GM18526 (cell line): ENCODE results near the gene KCTD19.

Source experiments
- POLR2A ChIP-seq: IDR thresholded peaks from 3 replicates; pipeline ENCODE4 v1.6.1; 2011; ENCODE audit not compliant: insufficient read length; ENCODE audit errors: extremely low read depth

Gene KCTD19

DNA sequence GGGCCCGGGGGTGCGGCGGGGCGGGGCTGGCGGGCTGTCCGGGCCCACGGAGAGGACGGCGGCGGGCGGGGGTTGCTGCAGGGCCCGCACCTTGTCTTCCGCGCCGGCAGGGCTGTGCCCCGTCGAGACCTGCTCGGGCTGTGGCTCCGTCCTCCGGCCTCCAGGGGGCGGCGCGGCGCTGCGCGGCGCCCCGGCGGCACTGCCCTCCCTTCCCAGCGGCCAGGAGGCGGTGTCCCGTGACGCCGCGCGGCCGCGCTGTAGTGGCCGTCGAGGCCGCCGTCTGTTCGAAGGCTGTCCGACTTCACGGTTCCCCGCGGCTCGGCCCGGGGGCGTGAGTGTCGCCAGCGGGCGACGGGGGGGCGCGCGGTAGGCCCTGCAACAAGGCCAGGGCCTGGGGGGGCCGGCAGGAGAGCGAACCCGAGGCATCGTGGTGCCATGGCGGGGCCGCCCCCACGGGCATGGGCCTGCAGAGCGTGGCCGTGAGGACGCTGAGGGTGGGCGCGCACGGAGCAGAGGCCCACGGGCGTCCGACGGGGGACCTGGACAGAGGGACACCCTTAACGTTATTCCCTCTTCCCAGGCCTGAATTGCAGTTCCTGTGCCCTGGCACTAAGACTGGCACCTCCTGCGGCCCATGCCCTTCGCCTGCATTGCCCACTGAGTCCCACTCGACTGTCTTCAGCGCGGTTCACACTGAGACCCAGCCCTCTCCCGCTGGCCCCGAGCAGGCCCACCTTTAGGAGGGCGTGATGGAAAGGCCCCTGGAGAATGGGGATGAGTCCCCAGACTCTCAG is 47.0 kb downstream of the KCTD19 start, which contains the start of gene PLEKHG4:
PLEKHG4 (plus strand) TSS at position 237 of the 794 bp plus-strand sequence; CDS start at position 750, 513 bp downstream.
- no peak for TF ChIP-seq POLR2A

DNA sequence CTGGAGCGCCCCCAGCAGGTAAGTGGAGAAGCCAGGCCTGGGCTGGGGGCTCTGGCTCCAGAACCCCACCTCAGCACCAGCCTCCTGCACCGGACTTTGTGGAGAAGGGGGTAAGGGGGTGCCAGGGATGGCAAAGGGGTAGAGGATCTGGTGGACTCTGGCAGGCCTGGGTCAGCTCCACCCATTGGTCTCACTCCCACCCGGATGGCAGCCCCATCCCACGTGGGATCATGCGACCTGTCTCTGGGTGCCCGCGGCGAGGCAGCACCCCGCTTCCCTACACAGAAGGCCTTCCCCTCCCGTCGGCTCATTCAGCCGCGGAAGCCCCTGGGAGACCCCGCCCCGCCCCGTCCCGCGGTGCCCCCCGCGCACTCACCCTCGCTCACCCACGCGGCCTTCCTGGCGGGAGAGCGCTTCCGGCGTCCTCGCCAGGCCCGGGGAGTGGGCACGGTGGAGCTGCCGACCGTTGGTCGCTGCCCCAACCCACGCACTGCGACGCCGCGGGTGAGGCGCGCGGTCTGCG is 47.7 kb downstream of the KCTD19 start:
- peak; percentile 30 for TF ChIP-seq POLR2A

DNA sequence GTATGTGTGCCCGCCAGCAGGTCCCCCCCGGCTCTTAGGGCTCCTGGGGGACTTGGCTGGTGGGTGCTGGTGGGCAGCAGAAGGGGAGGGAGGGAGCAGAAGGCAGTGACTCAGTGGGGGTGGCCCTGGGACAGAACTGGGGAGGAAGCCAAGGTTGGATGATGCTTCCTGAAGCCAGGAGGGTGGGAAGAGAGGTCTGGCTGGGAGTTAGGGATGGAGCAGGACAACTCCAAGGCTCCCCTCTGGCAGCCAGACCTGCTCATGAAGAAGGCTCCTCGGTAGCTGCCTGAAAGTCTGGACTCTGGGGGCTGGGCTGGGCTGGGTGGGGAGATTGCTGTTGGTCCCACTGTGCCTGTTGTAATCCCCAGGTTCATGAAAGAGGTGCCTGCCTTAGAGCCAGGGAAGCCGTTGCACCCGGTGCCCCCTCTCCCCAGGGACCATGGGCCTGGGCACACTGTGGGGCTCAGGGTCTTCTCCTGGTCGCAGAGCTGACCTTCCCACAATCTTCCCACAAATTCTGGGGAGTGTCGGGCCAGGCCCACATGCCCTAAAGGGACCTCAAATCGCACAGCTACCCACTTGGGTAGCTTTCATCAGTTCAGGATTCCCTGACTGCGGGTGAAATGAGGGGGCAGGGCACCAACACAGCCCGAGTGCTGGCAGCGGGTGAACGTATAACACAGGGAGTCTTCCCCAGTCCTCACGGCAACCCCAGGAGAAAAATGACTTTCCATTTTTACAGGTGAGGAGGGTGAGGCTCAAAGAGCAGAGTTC is 48.4 kb downstream of the KCTD19 start:
- TF ChIP-seq POLR2A, result no peak

DNA sequence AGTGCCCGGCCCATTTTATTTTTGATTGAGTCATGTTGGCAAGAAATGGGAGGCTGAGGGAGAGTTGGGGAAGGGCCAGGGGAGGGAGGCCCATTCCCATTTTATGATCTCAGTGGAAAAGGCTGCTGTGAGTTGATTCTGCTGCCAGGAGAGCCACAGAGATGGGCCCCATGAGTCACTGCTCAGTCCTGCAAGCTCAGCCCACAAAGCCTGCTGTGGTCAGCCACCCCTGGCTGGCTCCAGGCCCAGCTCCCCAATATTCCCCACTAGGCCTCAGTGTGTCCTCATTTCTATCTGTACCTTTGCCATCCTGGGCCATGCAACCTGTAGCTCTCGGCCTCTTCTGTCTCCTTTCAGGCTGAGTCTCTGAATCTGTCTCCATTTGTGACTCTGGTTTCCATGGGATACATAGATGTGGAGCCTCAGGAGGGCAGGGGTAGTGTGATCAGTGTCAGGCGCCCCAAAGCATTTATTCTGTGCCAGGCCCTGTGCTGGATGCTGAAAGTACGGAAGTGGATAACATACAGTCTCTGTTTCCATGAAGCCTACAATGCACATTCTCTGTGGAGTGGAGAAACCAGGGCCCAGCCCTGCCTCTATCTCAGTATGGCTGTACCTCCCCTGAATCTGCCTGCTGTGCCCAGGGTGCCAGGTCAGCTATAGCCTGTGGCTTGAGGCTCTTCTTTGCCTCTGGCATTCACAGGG is 49.1 kb downstream of the KCTD19 start:
- TF ChIP-seq POLR2A, result no peak

DNA sequence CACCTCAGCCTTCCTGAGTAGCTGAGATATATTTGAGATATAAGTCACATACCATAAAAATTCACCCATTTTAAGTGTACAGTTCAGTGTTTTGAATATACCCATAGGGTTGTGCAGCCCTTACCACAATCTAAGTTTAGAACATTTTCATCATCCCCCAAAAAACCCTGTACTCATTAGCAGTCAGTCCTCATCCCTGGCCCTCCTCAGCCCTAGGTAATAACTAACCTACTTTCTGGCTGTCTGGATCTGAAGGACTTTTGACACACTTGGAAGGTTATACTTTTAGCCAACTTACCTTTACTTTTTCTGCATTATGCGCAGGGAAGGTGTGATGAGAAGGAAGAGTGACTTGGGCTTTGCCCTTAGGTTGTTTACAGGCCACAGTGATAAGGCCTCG is 51.2 kb downstream of the KCTD19 start:
- TF ChIP-seq POLR2A, result no peak

DNA sequence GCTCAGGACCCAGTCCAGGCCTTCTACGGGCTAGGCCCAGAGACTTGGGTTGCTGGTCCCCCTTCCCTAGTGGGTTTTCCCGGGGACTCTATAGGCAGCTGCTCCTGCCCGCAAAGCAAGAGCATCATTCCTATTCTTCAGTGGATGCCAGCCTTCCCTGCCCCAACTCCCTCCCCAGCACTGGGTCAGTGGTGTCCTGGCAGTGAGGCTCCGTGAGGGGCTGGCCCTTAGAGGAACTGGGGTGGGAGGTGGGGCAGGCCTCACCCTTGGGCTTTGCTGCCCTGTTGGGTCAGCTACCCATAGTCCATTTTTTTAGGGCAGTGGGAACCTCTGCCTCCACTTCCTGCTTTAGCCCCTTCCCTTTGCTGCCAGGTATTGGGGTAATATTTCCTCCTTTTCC is 55.1 kb downstream of the KCTD19 start:
- TF ChIP-seq POLR2A, result no peak

DNA sequence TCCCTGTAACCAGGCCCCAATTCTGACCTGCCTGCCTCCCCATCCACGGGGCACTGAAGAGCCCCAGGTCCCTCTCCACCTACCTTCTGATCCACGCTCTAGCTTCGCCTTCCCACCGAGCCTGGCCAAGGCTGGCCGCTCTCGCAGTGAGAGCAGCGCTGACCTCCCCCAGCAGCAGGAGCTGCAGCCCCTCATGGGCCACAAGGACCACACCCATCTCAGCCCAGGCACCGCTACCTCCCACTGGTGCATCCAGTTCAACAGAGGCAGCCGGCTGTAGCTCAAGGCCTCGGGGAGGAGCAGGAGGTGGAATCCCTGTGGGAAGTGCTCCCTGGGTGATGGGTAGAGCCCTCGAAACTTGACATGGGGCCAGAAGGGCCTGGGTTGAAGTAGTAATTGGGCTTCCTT is 55.6 kb downstream of the KCTD19 start:
- no peak for TF ChIP-seq POLR2A

DNA sequence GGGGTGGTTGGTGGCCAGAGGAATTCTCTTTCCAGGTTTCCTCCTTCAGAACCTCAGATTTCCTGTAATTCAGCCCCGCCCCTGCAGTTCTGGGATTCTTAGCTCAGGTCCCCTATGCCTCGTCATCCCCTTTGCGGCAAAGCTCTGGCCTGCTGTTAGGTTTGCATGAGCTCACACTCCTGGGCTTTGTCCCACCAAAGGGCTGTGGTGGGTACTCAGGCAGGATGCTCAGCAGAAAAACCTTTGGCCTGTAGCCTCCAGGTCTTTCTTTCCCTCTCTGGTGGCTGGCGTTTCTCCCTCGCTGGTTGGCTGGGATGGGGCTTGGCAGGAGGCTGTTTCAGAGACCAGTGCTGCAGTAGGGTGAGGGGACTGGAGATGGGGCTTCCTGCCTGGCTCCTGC is 56.8 kb downstream of the KCTD19 start:
- no peak for TF ChIP-seq POLR2A

DNA sequence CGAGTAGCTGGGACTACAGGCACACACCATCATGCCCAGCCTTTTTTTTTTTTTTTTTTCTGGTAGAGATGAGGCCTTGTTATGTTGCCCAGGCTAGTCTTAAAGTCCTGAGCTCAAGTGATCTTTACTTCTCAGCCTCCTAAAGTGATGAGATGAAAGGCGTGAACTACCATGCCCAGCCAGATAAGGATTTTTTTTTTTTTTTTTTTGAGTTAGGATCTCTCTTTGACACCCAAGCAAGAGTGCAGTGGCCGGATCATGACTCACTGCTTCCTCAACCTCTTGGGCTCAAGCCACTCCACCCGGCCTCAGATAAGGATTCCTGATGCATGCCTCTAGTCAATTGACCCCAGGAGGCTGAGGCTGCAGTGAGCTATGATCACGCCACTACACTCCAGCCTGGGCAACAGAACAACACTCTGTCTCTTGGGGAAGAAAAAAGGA is 58.4 kb downstream of the KCTD19 start:
- no peak for TF ChIP-seq POLR2A

DNA sequence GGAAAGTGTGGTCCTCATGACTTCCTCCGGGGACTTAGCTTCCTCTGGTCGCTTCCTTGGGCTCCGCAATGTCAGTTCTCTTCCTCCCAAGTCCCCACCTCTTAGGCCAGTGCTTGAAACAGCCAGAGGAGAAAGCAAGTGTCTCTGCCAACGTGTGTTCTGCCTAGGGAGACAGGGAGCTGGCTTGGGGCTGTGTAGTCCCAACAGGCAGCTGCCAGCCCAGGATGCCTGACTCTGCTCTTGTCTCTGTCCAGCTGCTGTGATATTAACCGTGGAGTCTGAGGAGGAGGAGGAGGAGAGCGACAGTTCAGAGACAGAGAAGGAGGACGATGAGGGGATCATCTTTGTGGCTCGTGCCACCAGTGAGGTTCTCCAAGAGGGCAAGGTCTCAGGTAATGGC is 60.7 kb downstream of the KCTD19 start:
- no peak for TF ChIP-seq POLR2A

DNA sequence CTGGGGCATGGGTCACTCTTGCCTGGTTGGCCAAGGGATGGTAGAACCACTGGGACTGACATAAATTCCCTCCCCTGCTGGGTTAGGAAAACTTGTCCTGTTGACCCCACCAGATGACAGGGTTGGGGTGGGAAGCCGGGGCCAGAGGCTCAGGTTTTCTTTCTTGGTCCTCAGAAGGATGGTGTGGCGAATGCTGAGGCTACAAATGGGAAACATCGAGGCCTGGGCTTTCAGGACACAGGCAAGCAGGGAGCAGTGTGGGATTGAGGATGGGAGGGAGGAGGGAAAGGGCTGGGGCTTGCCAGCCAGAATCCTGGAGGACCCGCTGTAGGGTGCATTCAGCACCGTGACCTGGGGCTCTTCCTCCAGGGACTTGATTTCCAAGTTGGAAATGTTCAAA is 61.7 kb downstream of the KCTD19 start:
- no peak for TF ChIP-seq POLR2A

DNA sequence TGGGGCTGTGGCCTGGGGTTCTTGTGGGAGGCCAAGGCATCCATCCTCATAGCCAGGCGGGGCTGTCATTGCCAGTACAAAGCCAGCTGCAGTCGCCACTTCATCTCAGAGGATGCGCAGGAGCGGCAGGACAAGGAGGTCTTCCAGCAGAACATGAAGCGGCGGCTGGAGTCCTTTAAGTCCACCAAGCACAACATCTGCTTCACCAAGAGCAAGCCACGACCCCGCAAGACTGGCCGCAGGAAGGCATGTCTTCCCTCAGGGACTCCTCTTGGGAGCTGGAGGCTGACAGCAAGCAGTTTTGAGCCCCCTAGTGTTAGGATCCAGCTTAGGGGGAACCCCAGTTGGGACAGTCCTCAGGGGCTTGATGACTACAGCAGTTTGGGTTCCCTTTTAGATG is 62.3 kb downstream of the KCTD19 start:
- no peak for TF ChIP-seq POLR2A

DNA sequence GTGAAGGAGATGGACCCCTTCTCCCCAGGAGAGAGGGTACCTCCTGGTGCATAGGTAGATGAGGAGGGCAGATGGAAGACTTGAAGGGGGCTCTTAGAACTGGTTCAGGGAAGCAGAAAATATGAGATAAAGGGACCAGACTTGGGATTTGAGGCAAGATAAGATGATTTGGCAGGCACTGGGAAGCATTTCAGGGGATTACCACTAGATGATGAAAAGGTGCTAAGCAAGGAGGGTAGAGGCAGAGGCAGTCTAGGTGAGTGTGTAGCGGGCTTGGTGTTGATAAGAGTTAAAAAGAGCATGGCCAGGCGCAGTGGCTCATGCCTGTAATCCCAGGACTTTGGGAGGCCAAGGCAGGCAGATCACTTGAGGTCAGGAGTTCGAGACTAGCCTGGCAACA is 63.3 kb downstream of the KCTD19 start:
- TF ChIP-seq POLR2A, result no peak

DNA sequence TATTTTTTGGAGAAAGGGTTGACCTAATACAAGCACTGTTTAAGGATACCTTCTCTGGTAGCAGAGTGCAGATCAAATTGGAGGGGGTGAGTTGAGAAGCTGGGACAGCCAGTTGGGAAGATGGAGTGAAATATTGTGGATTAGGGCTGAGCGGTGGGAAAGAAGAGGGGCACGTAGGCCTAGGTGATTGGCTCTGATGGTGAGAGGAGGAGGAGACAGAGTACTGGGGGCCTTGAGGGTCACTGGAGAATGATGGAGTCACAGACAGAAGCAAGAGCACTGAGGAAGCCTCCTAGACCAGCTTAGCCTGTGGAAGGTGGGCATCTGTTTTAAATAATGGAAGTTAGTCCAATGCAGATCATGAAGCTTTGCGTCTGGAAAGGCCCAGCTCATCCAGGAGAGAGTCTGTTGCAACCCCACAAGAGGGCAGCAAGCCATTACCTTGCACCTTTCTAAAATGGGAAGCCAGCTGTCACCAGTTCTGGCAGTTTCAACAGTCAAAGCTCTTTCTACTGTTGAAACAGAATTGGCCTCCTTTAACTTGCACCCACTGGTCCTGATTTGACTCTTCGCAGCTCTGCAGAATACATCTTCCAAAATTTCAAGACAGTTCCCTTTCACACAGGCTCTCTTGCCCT is 66.0 kb downstream of the KCTD19 start:
- no peak for TF ChIP-seq POLR2A

DNA sequence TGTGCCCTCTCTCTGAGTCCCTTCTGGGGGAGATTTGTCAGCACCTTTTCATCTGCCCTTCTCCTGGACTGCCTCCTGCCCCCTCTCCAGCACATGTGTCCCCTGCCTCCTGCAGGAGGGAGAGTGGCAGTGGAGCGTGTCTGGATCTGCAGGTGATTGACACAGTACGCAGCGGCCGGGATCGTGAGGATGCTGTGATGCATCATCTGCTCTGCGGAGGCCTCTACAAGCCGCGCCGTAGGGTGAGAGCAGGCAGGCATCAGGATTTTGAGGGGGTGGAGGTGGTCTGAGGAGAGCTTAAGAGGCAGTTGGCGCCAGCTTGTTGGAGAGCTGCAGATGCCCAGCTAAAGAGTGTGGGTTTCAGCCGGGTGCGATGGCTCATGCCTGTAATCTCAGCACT is 66.8 kb downstream of the KCTD19 start:
- TF ChIP-seq POLR2A, result no peak
